ENCODE data around the gene OMD.
A peak's percentile ranks its signal among the peaks of the same experiment; 100 is the strongest.
"Not testable (repeated sequence)": the region's sequence is repeated elsewhere in the genome, so short reads cannot be mapped to it uniquely, and the experiment has no call there.

The OMD gene

GRCh38 chr9:92424340-92424739 lies at the start of gene OMD:
Gene OMD, minus strand, starts transcription at chr9:92424471. Its CDS starts 6,913 bp downstream, at chr9:92417558.
- ATAC-seq, result no peak

GRCh38 chr9:92468206-92468605 lies 43.9 kb upstream of the OMD start:
- ATAC-seq, result no peak

DNA sequence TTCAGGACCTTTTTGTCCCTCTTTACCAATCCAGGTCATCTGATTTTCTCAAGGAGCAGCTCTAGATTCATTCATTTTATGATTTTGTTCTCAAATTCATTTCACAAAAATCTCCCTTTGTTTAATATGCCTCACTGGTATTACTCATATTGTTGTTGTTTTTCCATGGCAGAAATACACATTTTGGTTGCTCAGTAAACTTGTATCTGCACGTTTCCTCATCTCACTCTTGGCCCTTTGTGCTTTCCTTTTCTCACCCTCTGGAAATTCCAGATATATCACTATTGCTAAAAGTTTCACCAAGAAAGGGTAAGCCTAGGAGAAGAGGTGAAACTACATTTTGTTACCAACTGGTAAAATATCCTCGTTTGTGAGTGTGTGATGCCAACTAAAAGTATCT lies 43.2 kb upstream of the OMD start:
- ATAC-seq, result no peak

GRCh38 chr9:92467041-92467440 lies 42.8 kb upstream of the OMD start:
- no peak for ATAC-seq

DNA sequence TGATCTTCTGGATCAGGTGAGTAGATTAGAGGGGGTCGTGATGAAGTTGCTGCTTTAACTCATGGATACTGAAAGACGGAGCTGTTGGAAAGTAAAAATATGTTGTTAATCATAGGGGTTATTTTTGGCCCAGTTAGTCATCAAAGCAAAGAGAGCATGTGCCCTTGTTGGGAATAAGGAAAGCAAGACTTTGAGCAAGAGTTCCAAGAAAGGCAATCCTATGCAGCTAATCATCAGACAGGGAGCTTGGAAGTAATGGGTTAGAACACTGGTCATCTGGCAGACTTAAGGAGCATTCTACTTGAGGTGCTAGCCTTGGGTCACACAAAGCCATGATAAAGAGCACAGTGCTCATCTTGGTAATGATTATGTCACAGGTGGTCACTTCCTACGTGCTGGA lies 39.7 kb upstream of the OMD start:
- ATAC-seq, result no peak

DNA sequence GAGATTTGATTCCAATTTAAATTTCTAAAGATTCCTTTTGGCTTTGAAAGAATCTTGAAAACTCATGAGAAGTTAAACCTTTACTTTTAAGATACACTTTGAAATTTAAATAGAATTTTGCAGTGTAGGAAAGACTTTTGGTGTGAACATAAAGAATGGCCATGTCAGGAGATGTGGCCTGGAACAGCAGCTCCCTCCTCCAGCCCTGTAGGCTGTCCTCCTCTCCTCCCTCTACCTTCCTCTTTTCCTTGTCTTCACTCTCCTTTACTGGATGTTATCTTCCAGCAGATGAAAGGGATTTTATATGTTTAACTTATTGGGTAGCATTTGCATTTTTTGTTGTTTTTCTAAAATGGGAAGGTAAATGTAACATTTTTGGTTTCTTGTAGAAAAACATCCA lies 39.1 kb upstream of the OMD start:
- no peak for ATAC-seq

DNA sequence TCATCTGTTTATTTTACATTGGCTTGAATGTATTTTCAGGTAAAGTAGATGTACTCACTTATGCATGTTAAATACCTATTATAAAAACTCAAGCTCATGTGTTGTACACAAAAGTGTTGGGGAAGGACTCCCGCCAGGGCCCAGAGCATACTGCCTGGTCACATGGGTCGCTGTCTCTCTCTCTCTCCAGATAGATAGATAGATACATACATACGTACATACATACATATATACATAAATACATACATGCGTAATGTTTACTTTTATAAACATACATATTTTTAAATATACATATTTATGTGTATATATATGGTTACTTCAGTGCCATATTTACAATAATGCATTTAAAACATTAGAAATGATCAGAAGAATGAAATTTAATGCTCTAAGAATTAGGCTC lies 33.3 kb upstream of the OMD start:
- ATAC-seq, result no peak

- no peak for ATAC-seq
These were observed 30.9 kb upstream of the OMD start for GRCh38 chr9:92455217-92455616.

DNA sequence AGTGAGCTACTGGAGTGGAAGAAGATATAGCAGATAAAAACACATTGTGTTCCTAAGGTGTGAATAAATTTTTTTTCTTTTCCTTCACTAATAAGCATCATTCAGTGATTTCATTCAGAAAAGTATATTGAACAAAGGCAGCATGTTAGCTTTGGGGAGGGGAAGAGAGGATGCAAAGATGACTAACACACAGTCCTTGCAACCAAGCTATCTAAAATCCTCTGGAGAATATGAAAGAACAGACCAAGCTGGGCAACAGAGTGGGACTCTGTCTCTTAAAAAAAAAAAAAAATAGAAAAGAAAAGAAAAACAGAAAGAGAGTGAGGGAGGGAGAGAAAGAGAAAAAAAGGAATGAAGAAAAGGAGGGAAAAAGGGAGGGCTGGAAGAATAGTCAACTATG lies 22.3 kb upstream of the OMD start:
- no peak for ATAC-seq

- no peak for ATAC-seq
These were observed 20.6 kb upstream of the OMD start for GRCh38 chr9:92444841-92445240.

DNA sequence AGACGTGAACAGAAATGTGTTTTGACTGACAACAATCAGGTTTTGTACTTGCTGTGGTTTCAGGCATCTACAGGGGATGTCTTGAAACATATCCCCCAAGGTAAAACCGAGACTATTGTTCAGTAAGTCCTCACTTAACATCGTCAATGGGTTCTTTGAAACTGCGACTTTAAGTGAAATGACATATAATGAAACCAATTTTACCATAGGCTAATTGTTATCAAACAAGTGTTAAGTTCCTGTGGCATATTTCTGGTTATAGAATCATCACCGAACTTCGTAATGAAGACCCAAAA lies 16.4 kb upstream of the OMD start:
- ATAC-seq, result peak; percentile 25 to 71

GRCh38 chr9:92439921-92440750 lies 15.9 kb upstream of the OMD start:
- no peak for ATAC-seq

DNA sequence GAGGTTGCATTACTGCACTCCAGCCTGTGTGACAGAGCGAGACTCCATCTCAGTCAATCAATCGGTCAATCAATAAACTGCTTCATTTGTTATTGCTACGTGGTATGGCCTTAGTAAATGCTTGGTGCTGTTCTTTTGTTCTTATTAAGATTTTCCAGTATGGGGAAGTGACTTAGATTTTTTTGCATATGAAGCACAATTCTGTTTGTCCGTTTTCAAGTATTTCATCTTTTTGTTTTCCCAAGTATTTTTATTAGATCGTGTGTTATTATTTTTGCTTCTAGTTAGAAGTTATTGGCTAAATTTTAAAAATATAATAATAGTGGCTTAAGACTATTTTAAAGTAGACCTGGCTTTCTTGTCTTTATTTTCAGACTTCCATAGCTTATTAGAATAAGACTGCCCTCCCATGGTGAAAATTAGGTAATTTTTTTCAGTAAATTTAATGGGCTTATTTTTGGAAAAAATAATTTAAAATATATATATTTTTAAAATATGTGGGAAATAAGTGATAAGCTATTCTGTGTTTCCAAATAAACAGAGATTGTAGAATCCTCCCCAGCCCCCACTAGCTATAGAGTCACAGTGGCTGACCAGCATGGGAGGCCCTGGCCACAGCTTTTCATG lies 14.7 kb upstream of the OMD start:
- no peak for ATAC-seq

DNA sequence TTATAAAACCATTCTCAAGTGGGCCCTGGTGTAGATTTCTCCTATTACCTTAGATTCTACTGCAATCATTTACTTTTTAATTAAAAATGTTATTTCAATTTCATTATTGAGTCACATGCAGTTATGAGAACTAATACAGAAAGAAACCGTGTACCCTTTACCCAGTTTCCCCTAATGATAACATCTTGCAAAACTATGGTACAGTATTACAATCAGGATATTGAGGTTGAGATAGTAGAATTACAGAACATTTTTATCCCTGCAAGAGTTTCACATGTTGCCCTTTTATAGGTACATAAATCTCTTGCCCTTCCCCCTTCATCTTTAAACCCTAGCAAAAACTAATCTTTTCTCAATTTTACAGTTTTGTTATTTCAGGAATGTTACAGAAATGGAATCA lies 11.0 kb upstream of the OMD start:
- ATAC-seq, result no peak

- no peak for ATAC-seq
These were observed 8.8 kb upstream of the OMD start for GRCh38 chr9:92432972-92433548.

- ATAC-seq, result no peak
These were observed 8.1 kb upstream of the OMD start for GRCh38 chr9:92432350-92432749.

GRCh38 chr9:92429836-92430235 lies 5.6 kb upstream of the OMD start:
- no peak for ATAC-seq

- no peak for ATAC-seq
These were observed 2.4 kb upstream of the OMD start for GRCh38 chr9:92426501-92427145.

- ATAC-seq, result no peak
These were observed 1.2 kb upstream of the OMD start for GRCh38 chr9:92425474-92425873.

GRCh38 chr9:92423612-92424011 lies 659 bp downstream of the OMD start:
- no peak for ATAC-seq

- no peak for ATAC-seq
These were observed 1.5 kb downstream of the OMD start for GRCh38 chr9:92422611-92423338.

- no peak for ATAC-seq
These were observed 9.7 kb downstream of the OMD start for GRCh38 chr9:92414566-92414965.

DNA sequence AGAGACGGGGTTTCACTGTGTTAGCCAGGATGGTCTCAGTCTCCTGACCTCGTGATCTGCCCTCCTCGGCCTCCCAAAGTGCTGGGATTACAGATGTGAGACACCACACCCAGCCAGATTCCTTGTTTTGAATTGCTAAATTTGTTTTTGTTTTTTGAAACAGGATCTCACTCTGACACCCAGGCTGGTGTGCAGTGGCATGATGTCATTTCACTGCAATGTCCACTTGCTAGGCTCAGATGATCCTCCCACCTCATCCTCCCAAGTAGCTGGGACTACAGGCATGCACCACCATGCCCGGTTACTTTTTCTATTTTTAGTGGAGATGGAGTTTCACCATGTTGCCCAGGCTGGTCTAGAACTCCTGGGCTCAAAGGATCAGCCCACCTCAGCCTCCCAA lies 13.1 kb downstream of the OMD start:
- ATAC-seq, result not testable (repeated sequence)

Data from activated CD4-positive, CD25-positive, alpha-beta regulatory T cell treated with anti-CD3 and anti-CD28 coated beads, Interleukin-2, amount 50 U/mL, for 24 hours (primary cell).